GM19043 (cell line): ENCODE data around the gene ZNF683.
A peak's percentile ranks its signal among the peaks of the same experiment; 100 is the strongest.
"Not testable (repeated sequence)": the region's sequence is repeated elsewhere in the genome, so short reads cannot be mapped to it uniquely, and the experiment has no call there.

Experiments used
- ATAC-seq: cut with Tn5 transposase; IDR thresholded peaks from one replicate; pipeline ENCODE4 v1.9.1; 2021; ENCODE audit warnings: low read depth; ENCODE audit not compliant: unreplicated experiment

ZNF683 gene

GRCh38 chr1:26387447-26387846, 14.9 kb upstream of the ZNF683 start:
- ATAC-seq, result no peak

GRCh38 chr1:26385063-26385462, 12.5 kb upstream of the ZNF683 start:
- not testable (repeated sequence) for ATAC-seq

GRCh38 chr1:26384076-26384475, 11.5 kb upstream of the ZNF683 start:
- no peak for ATAC-seq

GRCh38 chr1:26378879-26379251, 6.3 kb upstream of the ZNF683 start:
- ATAC-seq, result no peak

GRCh38 chr1:26378088-26378878, 5.7 kb upstream of the ZNF683 start:
- ATAC-seq, result peak; percentile 91

- no peak for ATAC-seq
Observed at GRCh38 chr1:26376050-26376449, 3.5 kb upstream of the ZNF683 start.

GRCh38 chr1:26375081-26375480, 2.5 kb upstream of the ZNF683 start:
- ATAC-seq, result no peak

GRCh38 chr1:26374361-26374760, 1.8 kb upstream of the ZNF683 start:
- not testable (repeated sequence) for ATAC-seq

GRCh38 chr1:26373789-26374188, 1.2 kb upstream of the ZNF683 start:
- no peak for ATAC-seq

GRCh38 chr1:26373281-26373680, 731 bp upstream of the ZNF683 start:
- no peak for ATAC-seq

GRCh38 chr1:26372039-26372438, 511 bp downstream of the ZNF683 start:
- no peak for ATAC-seq

- ATAC-seq, result no peak
Observed at GRCh38 chr1:26370591-26371382, 1.8 kb downstream of the ZNF683 start.

- no peak for ATAC-seq
Observed at GRCh38 chr1:26368486-26368885, 4.1 kb downstream of the ZNF683 start.

GRCh38 chr1:26368006-26368405, 4.5 kb downstream of the ZNF683 start:
- ATAC-seq, result no peak

- ATAC-seq, result no peak
Observed at GRCh38 chr1:26367441-26367840, 5.1 kb downstream of the ZNF683 start.

GRCh38 chr1:26364956-26365355, 7.6 kb downstream of the ZNF683 start:
- ATAC-seq, result no peak

- ATAC-seq, result no peak
Observed at GRCh38 chr1:26363549-26364448, 8.8 kb downstream of the ZNF683 start.

- no peak for ATAC-seq
Observed at GRCh38 chr1:26362331-26362730, 10.2 kb downstream of the ZNF683 start.

GRCh38 chr1:26361605-26362122, 10.9 kb downstream of the ZNF683 start:
- ATAC-seq, result no peak

GRCh38 chr1:26360807-26361604, 11.5 kb downstream of the ZNF683 start:
- no peak for ATAC-seq
